ENCODE measurements around the gene FHIT. TPM values are rescaled to one million over a fixed set of nuclear protein-coding genes. Genes with fewer than 3 reads are reported as not detected.

The FHIT gene
- total and polyA plus RNA-seq, 7 donors: 0.98 to 10.4 (median 4.0) TPM

- H3K27me3 ChIP-seq (ENCODE audit: insufficient read depth in 3 of 3, low read length in 2 of 3): no peaks in the 10 kb centered on the region
- 59 to 62% (median 61%) methylated on average over 3 of the region's 3 CpGs for WGBS, 3 donors
- no peak overlapping the region for H3K4me3 ChIP-seq
- H3K36me3 ChIP-seq (ENCODE audit: insufficient read depth in 1 of 2, low read depth in 1 of 2): no peaks in the 10 kb centered on the region
- H3K4me1 ChIP-seq: no peaks in the 10 kb centered on the region
- no peak overlapping the region for H3K27ac ChIP-seq
- no peaks in the 10 kb centered on the region for H3K9me3 ChIP-seq
- DNase-seq (no peak), ATAC-seq (no peak)
- intact Hi-C loops (cut with DNase I): no loop called here
- TF ChIP-seq CTCF (IDR thresholded peaks at IDR 0.05): no peak
Observed at GRCh38 chr3:60202052-60202726, 1049.1 kb downstream of the FHIT start.

GRCh38 chr3:60199306-60199705 lies 1051.9 kb downstream of the FHIT start:
- TF ChIP-seq CTCF (IDR thresholded peaks at IDR 0.05): no peak
- 0 to 70% (median 0%) methylated on average over 1 of the region's 1 CpG for WGBS, 3 donors

GRCh38 chr3:60198179-60198720 lies 1053.0 kb downstream of the FHIT start:
- Histone ChIP-seq H3K27ac (no peak overlapping the region), H3K4me3 (no peak overlapping the region), H3K4me1 (no peaks in the 10 kb centered on the region), H3K9me3 (peaks cover 3% of the 10 kb centered on the region), H3K36me3 (ENCODE audit: insufficient read depth in 1 of 2, low read depth in 1 of 2) (no peaks in the 10 kb centered on the region), H3K27me3 (ENCODE audit: insufficient read depth in 3 of 3, low read length in 2 of 3) (no peaks in the 10 kb centered on the region)
- ATAC-seq (no peak), DNase-seq (no peak)
- intact Hi-C loops (cut with DNase I): no loop called here
- 74 to 86% (median 84%) methylated on average over 5 of the region's 5 CpGs for WGBS, 3 donors
- TF ChIP-seq CTCF (IDR thresholded peaks at IDR 0.05): no peak

More at GRCh38 chr3:60199306-60199705, 1051.9 kb downstream of the FHIT start:
- DNase-seq (no peak), ATAC-seq (no peak)
- Histone ChIP-seq H3K4me3 (no peak overlapping the region), H3K27ac (no peak overlapping the region), H3K9me3 (no peaks in the 10 kb centered on the region), H3K36me3 (ENCODE audit: insufficient read depth in 1 of 2, low read depth in 1 of 2) (no peaks in the 10 kb centered on the region), H3K27me3 (ENCODE audit: insufficient read depth in 3 of 3, low read length in 2 of 3) (no peaks in the 10 kb centered on the region), H3K4me1 (no peaks in the 10 kb centered on the region)
- intact Hi-C loops (cut with DNase I): no loop called here

GRCh38 chr3:60192297-60193114 lies 1058.7 kb downstream of the FHIT start:
- H3K27me3 ChIP-seq (ENCODE audit: insufficient read depth in 3 of 3, low read length in 2 of 3): no peaks in the 10 kb centered on the region
- H3K4me1 ChIP-seq: no peaks in the 10 kb centered on the region
- intact Hi-C loops (cut with DNase I): no loop called here
- H3K9me3 ChIP-seq: peaks cover 3% of the 10 kb centered on the region
- no peak for ATAC-seq
- H3K27ac ChIP-seq: no peak overlapping the region
- H3K4me3 ChIP-seq: no peak overlapping the region
- 93 to 94% (median 94%) methylated on average over 7 of the region's 7 CpGs for WGBS, 3 donors
- DNase-seq: no peak
- no peak for TF ChIP-seq CTCF (IDR thresholded peaks at IDR 0.05)
- H3K36me3 ChIP-seq (ENCODE audit: insufficient read depth in 1 of 2, low read depth in 1 of 2): no peaks in the 10 kb centered on the region

Data from psoas muscle (tissue), 8 donors.